Cardiac septum (tissue), 1 donor: ENCODE results near the gene UNC119B. TPM values are rescaled to one million over a fixed set of nuclear protein-coding genes. Genes with fewer than 3 reads are reported as not detected.
"Not testable (repeated sequence)": the region's sequence is repeated elsewhere in the genome, so short reads cannot be mapped to it uniquely, and the experiment has no call there.

Experiments used
- DNase-seq: peaks from one replicate; pipeline ENCODE4 v3.0.0-alpha.2; 2020; ENCODE audit warnings: low spot score
- intact Hi-C: fragments of 100-400 bp; cut with DNase I; formaldehyde crosslinking; loops from one replicate; pipeline ENCODE4 v1.14.0; 2022
- long read RNA-seq: library from polyadenylated mRNA; unstranded; transcript quantifications from one replicate; pipeline ENCODE4 v2.0.0, GENCODE V29; 2021
- total RNA-seq: library from RNA; stranded (reverse); fragmentation: NEBNext Ultra II Directional; extraction: Animal tissue kit (Norgen Biotek cat#: 25700); gene quantifications from one replicate; pipeline ENCODE4 v1.2.1, GENCODE V29; 2021
- donor health status: DM: no; HTN: no; CAD: no.

UNC119B gene
- total RNA-seq, result 10.9 TPM
- long read RNA-seq, full-length matches to known transcripts, result 2 of 3 reads
- long read RNA-seq, partial matches to known transcripts, result 1 of 3 reads
- long read RNA-seq, other reads (novel, unspliced or antisense), result 0 of 3 reads

DNA sequence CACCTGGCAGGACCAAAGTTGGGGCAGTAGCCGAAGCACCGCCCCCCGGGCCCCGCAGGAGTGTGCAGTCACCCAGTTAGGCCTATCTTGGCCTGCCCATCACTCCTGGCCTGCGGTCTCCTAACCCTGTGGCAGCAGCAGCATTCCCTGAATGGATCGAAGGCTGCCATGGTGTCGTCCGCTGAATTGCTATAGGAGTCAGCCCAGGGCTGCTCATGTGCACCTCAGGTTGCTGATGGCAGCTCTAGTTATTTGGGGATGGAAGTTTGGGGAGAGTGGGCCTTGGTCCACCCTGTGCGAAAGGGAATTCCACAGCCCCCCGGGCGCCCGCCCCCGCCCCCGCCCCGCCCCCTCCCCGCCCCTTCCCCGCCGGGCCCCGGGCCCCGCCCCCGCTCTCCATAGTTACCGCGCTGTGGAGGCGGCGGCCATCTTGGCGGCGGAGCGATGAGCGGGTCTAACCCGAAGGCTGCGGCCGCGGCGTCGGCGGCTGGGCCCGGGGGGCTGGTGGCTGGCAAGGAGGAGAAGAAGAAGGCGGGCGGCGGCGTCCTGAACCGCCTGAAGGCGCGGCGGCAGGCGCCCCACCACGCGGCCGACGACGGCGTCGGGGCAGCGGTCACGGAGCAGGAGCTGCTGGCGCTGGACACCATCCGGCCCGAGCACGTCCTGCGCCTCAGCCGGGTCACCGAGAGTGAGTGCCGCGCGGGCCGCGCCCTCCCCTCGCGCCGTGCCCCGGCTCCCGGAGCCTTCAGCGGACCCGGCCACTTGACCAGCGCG, at the start of gene UNC119B:
TSS of gene UNC119B (plus strand) at position 428 of the 774 bp plus-strand sequence. CDS start at position 445, 17 bp downstream.
- peak; percentile 91 for DNase-seq
- intact Hi-C loops, result loop anchor here (2.0 kb wide), 1 partner anchor 23 kb away; the partner anchor contains the start of gene MLEC

DNA sequence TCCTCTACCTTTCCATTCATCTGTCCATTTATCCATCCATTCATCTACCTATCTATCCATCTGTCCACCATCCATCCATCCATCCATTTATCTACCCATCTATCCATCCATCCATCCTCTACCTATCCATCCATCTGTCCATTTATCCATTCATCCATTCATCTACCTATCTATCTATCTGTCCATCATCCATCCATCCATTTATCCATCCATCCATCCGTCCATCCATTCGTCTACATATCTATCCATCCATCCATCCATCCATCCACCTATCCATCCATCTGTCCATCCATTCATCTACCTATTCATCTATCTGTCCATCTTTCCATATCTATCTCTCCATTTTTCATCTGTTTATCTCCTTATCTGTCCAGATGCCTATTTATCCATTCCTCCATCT, 48.8 kb upstream of the UNC119B start:
- intact Hi-C loops, result no loop called here
- no peak for DNase-seq

DNA sequence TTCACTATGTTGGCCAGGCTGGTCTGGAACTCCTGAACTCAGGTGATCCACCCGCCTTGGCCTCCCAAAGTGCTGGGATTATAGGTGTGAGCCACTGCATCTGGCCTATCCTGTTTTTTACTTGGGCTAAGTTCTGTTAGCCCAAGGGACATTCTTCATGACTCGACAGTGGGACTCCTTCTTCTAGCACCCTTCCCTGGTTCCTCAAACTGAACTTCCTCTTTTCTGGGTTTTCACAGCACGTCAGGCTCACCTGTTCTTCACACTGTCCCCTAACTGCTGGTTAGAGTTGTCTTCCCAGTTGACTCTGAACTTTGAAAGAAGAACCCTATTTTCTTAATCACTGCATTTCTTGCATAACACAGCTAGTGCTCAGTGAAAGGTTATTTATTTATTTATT, 47.4 kb upstream of the UNC119B start:
- no peak for DNase-seq
- intact Hi-C loops, result no loop called here

DNA sequence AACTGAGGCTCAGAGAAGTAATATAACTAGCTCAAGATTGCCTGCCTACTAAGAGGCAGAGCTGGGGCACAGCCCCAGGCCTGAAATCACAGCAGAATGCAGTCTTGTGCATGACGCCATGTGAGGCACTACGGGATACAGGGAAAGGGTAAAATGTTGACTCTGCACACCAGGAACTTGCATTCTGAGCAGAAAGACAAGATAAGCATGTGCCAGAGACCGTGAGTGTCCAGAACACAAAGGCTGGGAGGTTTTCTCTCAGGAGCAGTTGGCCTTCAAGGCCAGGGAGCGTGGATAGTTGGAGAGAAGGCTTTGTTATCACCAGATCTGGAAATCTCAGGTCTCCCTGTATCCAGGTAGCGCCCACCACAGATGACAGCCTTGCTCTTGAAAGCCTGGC, 46.5 kb upstream of the UNC119B start:
- intact Hi-C loops, result no loop called here

DNA sequence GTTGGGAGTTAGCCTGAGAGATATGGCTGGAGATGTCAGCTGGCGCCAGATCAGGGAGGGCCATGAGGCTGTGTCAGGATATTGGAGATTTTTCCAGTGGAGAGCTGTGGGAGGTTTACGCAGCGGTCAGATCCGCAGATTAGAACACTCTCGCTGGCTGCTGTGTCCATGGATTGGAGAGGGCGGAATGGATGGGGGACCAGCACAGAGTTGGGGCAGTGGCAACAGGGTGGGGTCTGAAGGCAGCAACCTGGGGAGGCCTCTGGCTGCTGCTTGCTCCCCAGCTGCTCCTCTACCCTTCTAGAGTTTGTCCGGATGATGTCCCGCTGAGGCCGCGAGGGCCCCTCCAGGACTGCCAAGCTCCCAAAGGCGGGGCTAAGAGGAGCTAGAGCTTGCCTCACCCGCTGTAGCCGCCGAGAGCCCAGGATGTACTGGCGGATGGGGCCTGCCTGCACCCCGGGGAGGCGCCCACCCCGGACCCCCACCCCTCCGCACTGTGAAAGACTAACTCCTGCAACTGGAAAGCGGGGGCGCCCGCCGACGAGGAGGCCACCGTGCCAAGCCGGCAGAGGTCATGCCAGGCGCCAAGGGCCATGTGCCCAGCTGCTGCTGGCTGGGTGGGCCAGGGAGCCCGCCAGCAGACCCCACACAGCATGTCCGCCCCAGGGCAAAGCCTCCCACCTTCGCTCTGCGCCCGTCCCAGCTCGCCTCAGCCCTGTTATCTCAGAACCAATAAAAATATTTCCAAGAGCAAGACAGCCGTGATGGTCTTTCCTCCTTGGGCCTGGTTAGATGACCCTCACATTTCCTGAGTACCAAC, 43.5 kb upstream of the UNC119B start:
- intact Hi-C loops, result no loop called here

More for the DNA sequence above, 46.5 kb upstream of the UNC119B start:
- no peak for DNase-seq

DNA sequence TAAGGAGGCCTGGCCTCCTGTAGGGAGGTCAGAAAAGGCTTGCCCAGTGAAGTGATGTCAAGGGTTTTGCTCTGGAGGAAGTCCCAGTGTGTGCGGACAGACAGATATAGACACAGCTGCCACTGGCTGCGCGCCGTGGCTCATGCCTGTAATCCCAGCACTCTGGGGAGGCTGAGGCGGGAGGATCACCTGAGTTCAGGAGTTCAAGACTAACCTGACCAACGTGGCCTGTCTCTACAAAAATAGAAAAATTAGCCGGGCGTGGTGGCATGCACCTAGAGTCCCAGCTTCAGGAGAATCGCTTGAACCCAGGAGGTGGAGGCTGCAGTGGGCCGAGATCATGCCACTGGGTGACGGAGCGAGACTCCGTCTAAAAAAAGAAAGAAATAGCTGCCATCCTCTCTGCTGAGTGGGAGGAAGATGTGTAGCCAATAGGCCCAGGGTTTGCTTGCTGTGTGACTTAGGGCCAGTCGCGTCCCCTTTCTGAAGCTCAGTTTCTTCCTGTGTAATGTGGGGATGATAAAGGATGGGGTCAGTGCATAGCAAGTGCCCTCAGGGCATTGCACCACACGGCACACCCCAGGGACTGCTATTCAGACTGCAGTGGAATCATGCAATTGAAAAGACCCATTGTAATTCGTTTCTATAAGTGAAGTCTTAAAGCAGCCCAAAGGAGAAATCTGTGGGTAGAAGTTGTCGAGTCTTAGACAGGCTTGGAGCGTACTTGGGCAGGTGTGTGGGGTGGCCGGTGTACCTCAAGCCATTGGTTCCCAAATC, 42.0 kb upstream of the UNC119B start:
- intact Hi-C loops, result no loop called here

More for the DNA sequence above, 43.5 kb upstream of the UNC119B start:
- DNase-seq, result no peak

DNA sequence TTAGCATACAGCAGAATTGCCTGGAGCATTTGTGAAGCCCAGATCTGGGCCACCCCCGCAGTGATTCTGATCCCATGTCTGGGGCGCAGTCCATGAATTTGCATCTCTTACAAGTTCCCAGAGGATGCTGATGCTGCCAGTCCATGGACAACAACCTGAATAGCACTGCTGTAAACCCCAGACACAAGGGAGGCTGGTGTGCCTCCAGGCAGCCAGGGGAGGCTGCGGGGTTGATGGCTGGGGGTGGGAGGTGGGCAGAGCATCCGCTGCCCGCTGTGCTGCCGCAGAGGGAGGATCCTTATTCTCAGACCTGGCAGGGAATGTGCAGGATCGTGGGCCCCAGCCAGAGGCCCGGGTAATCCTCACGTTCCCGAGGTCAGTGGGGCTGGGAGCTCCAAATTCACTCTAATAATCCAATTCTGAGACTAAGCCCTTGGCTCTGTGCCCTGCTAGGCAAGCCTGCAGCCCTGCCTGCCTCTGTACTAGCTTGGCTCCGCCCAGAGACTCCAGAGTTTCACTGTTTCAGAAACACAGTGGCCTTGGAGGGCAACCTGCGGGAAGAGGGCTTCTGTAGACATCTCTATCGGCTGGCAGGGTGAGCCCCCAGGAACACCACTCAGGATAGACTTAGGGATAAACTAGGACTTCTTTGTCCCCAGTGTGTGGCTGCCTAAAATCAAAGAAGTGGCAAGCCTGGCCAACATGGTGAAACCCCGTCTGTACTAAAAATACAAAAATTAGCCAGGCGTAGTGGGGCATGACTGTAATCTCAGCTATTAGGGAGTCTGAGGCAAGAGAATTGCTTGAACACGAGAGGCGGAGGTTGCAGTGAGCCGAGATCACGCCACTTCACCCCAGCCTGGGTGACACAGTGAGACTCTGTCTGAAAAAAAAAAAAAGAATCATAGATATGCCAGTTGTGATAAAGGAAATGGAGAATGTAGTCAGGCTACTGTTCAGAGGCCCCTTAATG, 41.1 kb upstream of the UNC119B start:
- no peak for DNase-seq

More for the DNA sequence above, 42.0 kb upstream of the UNC119B start:
- no peak for DNase-seq

DNA sequence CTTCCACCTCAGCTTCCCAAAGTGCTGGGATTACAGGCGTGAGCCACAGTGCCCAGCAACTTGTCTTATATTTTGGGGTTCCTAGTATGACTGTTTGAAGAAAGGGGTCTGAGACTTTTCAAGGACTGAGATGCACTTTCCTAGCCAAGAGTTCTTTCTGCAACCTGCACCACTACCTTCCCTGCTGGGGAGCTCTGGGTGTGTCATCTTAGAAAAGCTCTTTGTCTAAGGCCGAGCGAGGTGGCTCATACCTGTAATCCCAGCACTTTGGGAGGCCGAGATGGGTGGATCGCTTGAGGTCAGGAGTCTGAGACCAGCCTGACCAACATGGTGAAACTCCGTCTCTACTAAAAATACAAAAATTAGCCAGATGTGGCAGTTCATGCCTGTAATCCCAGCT, 40.0 kb upstream of the UNC119B start:
- intact Hi-C loops, DNase-seq: not testable (repeated sequence)

More for the DNA sequence above, 41.1 kb upstream of the UNC119B start:
- intact Hi-C loops, result no loop called here

DNA sequence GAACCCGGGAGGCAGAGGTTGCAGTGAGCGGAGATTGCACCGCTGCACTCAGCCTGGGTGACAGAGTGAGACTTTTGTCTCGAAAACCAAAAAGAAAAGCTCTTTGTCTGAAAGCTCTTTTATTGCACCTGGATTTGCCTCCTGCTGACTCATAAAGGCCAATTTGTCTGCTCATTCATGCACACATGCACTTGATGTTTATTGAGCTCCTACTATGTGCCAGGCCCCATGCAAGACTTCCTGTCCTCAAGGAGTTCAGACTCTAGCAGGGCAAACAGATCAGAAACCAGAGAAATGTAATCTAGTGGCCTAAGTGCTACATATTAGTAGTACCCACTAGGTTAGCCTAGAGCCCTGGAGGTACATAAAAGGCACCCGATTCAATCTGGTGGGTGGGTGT, 39.6 kb upstream of the UNC119B start:
- no peak for DNase-seq

DNA sequence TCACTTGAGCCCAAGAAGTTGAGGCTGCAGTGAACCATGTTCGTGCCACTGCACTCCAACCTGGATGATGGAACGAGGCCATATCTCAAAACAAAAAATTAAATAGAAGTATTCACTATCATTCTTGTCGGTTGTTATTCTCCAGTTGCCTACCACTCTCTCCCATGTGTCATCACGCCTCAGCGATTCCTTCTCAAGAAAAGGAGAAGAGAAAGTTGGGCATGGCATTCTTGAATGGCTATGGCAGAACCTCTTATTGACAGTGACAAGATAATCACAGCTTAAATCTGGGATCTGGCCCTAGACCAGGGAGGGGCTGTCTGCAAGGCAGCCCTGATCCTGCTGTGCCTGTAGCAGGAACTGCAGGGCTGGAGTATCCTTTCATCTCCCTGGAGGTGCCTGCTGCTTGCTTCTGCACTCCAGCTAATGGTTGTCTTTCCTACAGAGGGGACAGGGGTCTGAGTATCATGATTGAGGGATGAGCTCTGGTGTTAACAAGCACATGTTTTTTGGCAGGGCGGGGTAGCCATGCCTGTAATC, 36.1 kb upstream of the UNC119B start:
- DNase-seq, result no peak
- intact Hi-C loops, result no loop called here

More for the DNA sequence above, 39.6 kb upstream of the UNC119B start:
- intact Hi-C loops, result no loop called here

DNA sequence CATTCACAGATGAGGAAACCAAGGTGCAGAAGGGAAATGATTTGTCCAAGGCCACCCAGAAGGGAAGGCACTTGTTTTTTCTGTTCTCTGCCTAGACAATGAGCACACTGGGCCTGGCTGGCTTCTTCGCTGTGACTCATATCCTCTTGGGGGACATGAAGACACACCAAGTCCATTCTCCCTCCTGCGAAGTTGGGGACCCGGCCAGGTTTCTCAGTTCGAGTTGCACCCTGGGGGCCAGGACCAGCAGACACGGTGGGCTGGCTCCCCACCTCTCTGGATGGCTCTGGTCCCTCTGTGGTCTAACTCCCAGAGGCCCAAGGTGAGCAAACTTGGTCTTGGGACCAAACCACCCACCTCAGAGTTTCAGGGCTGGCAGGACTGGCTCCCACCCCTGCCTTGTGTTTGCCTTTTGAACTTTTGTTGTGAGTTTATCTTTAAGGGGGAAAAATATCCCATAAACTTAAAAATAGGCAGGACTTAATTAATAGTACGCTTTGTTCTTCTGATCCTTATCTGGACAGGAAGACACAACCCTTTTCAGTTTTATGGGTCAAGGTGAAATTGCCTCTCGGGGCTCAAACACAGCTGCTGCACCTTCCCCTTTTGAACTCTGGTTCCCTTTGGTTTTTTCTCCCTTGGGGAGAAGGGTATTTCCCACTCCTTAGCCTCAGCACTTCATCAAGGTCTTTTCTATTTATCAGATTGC, 32.3 kb upstream of the UNC119B start:
- peak; percentile 78 for DNase-seq
- intact Hi-C loops, result no loop called here

DNA sequence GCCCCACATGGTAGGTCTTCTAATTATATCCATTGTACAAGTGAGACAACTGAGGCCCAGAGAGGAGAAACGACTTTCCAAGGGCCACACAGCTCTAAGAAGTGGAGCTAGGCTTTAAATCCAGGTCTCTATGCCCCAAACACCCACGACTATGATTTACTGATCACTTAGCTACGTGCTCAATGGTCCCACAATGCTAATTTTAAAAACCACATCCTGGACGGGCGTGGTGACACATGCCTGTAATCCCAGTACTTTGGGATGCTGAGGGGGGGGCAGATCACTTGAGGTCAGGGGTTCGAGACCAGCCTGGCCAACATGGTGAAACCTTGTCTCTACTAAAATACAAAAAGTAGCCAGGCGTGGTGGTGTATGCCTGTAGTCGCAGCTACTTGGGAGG, 31.7 kb upstream of the UNC119B start:
- intact Hi-C loops, result no loop called here
- no peak for DNase-seq

DNA sequence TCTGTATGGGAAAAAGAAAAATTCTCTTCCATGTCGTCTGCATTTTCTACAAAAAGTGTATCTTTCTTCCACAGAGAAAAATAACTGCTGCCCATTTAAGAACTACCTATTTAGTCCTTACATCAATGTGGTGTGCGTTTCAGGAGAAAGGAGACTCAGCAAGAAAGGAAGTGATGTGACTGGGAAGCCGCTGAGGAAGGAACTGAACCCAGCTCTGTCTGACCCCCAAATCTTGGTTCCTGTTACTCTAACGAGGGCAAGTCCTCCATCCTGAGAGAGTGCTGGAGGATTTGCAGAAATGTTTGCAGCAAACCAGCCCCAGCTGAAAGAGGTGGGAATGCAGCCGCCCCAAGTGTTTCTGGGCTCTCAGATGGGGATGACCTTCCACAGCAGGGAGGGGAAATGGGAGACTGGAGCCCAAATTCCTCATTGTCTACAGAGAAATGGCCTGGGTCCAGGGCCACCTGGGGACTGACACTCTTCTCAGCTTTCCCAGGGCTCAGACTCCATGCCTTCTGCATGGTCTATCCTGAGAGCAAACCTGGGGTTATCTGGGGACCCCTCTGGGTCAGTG, 30.0 kb upstream of the UNC119B start:
- intact Hi-C loops, result no loop called here

DNA sequence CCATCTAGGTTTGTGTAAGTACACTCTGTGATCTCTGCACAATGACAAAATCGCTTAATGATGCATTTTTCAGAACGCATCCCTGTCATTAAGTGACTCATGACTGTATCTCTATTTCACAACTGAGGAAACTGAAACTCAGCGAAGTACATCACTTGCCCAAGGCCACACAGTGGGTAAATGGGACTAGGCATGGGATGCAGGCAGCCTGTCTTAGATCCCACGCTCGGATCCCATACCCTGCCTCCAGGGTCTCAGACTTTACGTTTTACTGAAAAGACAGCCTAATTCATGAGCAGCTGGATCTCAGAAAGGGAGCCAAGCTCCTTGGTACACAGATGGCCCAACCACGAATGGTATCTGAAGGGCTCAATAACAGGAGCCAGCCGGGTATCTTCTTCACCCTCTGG, 25.7 kb upstream of the UNC119B start:
- intact Hi-C loops, result no loop called here
- DNase-seq, result no peak

More for the DNA sequence above, 30.0 kb upstream of the UNC119B start:
- DNase-seq, result no peak

DNA sequence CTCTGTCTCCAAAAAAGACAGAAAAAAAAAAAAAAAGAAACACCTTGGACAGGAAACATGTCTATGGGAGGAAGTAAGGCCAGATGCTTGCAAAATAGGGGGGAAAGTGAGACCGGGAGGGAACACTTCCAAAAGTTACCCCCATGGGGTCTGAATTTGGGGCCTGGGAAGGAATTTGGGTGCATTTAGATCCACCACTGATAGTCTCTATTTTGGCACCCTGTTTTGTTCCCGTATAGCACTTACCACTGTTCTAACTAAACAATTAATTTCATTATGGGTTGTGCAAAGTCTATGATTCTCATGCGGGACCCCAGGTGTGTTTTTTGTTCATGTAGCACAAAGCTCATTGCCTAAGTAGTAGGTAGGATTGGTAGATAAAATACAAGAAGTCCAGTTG, 24.7 kb upstream of the UNC119B start:
- intact Hi-C loops, result no loop called here
- no peak for DNase-seq

DNA sequence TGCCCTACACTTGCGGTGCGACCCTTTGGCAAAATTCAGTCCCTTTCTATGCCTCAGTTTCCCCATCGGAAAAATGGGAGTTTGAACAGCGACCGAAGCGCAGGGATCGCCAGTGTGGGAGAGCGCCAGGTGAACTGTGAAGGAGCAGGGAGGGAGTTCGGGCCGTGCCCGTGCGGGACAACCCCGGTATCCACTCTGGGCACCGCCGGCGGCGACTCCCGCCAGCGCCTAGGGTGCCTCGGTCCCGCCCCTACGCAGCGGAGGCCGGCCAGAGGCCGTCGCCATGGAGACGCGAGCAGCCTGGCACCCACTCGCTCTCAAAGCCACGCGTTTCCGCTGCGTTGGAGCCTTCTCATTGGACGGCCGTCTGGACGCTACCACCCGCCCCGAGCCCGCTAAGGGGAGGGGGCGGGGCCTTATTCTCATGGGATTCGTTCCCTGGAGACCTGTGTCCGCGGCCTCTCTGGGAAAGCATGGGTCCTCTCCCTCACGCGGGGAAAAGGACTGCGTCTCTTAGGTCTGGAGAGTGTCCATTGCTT, 24.0 kb upstream of the UNC119B start:
- DNase-seq, result peak; percentile 99
- intact Hi-C loops, result loop anchor here (2.0 kb wide), 2 partner anchors 25 to 37 kb away; partner anchors contain the start of gene UNC119B
